GM21526 (cell line): ENCODE measurements around the gene SLCO3A1.

Experiments used
- ATAC-seq: cut with Tn5 transposase; IDR thresholded peaks from one replicate; pipeline ENCODE4 v1.9.1; 2021; ENCODE audit warnings: moderate library complexity; ENCODE audit not compliant: unreplicated experiment, low FRiP score

The SLCO3A1 gene

DNA sequence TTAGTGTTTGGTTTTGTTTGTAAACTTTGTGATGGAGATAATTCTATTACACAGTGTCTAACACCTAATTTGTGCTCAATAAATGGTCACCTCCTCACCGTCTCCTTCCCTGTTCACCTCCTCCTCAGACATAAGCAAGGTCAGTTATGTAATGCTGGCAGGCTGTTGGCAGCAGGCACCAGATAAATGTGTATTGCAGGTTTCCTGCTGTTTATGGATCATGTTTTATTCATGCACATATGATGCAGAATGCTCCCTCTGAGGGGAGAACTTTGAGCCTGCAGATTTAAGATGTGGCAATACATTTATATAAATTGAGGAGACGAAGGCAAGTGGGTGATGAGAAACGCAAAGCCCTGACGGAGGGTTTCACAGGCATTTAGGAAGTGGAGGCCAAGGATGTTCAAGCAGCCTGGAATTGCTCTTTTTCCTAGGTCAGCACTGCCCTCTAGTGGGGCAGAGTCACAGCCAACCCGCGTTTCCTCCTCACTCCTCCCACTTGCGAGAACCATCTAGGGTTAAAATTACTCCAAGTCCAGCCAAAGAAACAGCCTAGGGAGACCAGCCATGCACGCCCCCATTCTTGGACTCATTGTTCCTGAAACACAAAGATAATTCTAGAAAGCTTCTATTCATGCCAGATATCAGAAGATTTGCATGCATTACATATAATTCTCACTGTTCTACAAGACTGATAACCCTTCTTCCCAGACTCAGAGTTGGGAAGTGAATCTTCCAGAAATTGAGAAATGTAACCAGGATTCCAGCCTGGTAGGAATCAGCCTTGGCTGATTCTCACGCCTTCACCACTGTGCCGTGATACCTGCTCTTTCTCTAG lies 228.7 kb downstream of the SLCO3A1 start:
- no peak for ATAC-seq

DNA sequence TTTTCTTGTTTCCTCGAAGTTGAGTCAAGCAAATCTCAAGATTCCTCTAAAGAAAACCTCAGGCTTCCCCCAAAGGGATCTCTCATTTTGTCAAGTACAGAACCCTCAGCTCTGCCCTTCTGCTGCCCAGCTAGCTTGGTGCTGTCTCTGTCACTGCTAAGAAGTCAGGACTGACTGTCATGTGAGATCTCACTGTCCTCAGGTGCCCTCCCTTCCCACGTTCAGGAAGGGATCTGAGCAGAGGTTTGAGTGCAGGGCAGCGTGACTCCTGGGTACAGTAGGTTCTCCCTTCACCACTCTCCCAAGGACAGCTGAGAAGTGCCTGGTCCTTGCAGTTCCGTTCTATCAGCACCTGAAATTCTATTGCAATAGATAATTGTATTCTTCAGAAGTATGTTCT lies 229.7 kb downstream of the SLCO3A1 start:
- ATAC-seq = no peak

- no peak for ATAC-seq
Measured at GRCh38 chr15:92087211-92087610, 233.7 kb downstream of the SLCO3A1 start.

GRCh38 chr15:92091155-92091734 lies 237.7 kb downstream of the SLCO3A1 start:
- no peak for ATAC-seq

GRCh38 chr15:92092289-92093105 lies 239.0 kb downstream of the SLCO3A1 start:
- ATAC-seq = no peak

DNA sequence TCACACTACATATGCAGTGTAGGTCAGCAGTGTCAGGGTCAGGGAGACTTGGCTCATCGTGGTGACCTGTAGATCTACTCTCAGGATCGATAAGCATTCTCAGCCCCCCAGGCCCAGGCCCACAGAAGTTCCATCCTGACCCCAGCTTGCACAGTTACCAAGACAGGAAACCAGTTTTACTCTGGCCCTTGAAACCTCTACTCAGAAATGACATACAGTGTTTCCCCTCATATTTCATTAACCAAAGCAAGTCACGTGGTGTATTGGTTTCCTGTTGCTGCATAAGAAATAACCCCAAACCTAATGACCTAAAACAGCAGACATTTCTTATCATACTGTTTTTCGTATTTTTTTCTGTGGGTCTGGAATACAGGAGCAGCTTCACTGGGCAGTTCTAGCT lies 242.2 kb downstream of the SLCO3A1 start:
- peak; percentile 56 for ATAC-seq

GRCh38 chr15:92097474-92098178 lies 244.1 kb downstream of the SLCO3A1 start:
- ATAC-seq = peak; percentile 59

DNA sequence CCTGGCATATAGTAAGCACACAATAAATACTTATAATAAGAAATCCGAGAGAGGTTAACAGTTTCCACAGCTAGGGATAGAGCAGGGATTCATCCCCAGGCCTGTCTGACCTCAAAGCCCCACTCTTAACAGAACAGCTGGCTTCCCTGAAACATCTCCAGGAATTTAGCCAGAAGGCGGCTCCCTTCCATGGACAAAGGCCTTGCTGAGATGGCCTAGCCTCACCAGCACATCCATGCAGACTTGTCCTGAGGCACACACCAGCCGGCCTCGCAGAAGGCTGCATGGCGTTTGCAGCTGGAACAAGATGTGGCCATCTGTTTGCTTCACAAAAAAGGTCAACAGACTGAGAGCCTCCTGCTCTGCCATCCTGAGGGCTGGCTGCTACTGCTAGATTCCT lies 245.4 kb downstream of the SLCO3A1 start:
- ATAC-seq = no peak

DNA sequence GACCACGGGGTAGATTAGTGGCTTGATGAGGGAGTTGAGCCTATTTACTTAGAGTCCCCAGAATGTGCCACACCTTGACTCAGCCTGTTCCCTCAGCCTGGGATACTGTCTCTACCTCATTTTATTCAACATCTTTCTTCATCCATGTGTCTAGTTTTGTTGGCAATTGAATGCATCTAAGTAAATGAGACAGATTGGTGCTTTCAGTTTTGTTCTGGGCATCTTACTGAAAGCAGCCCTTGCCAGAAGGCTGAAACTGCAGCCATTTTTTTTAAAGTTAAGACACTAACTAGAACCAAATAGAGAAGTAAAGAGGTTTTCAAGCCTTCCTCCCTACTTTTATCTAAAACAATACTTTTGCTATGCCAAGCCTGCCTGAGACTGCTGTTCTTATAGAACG lies 246.8 kb downstream of the SLCO3A1 start:
- ATAC-seq = no peak

- no peak for ATAC-seq
Measured at GRCh38 chr15:92100751-92101150, 247.2 kb downstream of the SLCO3A1 start.

- ATAC-seq = no peak
Measured at GRCh38 chr15:92101708-92102394, 248.3 kb downstream of the SLCO3A1 start.

GRCh38 chr15:92102395-92102755 lies 248.9 kb downstream of the SLCO3A1 start:
- no peak for ATAC-seq

DNA sequence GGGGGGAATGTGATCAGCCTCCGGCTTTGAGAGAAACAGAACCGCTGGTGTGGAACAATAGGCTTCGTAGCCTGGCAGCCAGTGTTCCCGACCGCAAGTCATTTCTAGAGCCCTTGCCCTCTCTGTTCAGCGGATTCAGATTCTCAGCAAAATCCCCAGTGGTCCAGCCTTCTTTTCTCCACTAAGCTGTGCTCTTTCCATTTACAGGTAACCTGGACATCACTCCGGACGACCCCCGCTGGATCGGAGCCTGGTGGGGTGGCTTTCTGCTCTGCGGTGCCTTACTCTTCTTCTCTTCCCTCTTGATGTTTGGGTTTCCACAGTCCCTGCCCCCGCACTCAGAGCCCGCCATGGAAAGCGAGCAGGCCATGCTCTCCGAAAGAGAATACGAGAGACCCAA lies 250.6 kb downstream of the SLCO3A1 start:
- ATAC-seq = no peak

GRCh38 chr15:92105611-92106010 lies 252.1 kb downstream of the SLCO3A1 start:
- no peak for ATAC-seq

- no peak for ATAC-seq
Measured at GRCh38 chr15:92107510-92107909, 254.0 kb downstream of the SLCO3A1 start.

DNA sequence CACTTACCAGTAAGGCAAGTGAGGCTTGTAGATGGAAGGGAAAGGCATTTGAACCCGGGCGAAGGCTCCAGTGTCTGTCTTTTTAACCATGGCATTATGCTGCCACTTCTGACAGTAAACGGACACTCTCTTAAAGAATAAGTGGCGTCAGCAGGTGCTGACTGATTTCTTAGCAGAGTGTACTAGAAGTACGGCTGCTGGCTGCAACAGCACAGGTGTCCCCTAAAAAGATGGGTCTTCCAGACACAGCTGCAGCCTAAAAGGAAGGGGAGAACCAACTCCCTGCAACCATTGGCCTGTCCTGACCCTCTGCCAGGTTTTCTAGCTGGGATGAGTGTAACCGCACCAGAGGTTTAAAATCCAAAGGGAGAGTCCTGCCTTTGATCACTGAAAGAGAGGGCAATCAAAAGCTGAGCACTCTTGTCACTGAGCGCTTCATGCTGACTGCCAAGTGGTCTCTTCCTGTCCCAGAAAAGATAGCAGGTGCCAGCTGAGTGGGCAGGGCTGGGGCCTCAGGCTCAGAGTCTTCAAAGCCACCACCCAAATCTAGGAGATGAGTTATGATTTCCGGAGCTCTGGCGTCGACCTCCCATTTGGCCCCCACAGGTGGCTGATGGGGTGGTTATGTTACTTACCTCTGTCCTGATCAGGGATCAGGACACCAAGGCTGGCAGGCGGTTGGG lies 255.8 kb downstream of the SLCO3A1 start:
- no peak for ATAC-seq

GRCh38 chr15:92111291-92111690 lies 257.8 kb downstream of the SLCO3A1 start:
- ATAC-seq = no peak

GRCh38 chr15:92111751-92112150 lies 258.2 kb downstream of the SLCO3A1 start:
- ATAC-seq = no peak

GRCh38 chr15:92112180-92112579 lies 258.7 kb downstream of the SLCO3A1 start:
- ATAC-seq = no peak

GRCh38 chr15:92112711-92113110 lies 259.2 kb downstream of the SLCO3A1 start:
- no peak for ATAC-seq
